NCI-H345 (cell line): ENCODE results near the gene USP21.

ENCODE experiments used
- DNase-seq: peaks from one replicate; lab custom pipeline; 2025; lab: John Stamatoyannopoulos, UW

The USP21 gene

DNA sequence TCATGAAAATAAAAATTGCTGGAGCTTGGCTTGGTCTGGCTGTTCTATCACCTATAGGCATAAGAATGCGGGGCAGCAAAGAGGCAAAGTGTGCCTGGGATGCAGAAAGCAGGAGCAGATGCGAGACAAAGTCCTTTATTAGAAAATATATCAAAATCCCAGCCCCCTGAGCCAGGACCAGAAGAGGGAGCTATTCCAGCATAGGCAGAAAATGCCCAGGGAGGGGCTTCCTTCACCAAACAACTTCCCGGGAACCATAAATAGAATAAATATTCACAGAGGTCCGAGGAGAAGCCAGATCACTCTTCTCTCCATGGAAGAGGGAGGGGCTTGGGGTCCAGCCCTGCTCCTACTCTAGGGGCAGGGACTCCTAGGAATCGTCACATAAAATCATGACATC lies 11.9 kb downstream of the USP21 start:
- no peak for DNase-seq

DNA sequence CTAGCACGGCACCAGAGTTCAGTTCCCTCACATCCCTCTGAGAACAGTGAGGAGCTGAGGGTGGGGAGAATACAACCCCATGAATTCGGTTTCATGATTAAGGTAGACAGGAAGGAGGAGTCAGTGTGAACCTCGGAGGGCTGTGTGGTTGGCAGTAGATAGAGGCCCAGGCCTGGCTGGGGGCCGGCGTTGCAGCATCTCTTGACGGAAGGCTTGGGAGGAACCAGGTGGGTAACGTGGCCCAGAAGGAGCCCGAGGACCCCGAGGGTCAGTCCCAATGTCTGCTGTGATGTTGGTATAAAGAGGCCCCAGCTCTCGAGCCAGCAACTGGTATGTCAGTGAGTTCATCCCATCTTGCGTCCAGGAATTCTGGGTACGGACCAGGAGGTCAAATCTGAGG lies 12.4 kb downstream of the USP21 start:
- DNase-seq: no peak

DNA sequence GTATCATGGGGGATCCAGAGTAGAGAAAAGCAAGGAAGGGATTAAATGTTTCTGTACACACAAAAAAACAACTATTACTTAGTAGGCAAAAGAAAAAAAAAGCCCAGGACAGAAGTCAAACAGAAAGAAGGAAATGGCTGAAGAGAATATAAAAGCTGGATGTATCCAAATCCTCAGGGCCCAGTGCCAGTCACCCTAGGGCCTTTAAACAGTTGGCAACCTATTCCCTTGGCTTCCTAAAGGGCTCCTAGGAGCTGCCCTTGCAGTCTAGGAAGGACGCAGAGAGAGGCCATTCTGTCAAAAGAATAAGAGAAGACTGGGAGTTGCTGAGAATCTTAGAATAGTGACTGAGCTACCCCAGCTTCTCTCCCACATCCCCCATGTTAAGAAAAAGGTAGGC lies 13.0 kb downstream of the USP21 start:
- no peak for DNase-seq

DNA sequence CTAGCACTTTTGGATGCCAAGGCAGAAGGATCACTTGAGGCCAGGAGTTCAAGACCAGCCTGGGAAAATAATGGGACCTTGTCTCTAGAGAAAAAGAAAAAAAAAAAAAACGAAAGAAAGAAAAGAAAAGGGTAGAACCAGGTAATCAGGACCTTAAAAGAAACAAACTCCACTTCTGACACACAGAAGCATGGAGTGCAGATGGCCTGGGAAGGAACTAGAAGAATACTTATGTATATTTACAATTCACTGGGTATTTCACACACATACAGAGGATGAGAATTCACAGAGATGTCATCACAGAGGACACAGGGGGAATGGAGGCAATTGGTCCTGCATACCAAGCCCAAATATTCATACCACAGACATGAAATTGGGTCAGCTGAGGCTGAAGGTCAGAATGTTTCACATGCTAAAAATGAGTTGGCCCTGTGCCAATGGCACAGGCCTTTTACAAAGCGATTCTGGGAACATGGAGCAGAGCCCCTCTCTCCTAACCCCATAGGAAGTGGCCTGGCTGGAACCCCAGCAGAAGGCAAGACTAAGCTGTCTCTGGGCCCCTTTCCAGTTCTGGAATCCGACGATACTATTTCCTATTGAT lies 13.6 kb downstream of the USP21 start:
- no peak for DNase-seq

DNA sequence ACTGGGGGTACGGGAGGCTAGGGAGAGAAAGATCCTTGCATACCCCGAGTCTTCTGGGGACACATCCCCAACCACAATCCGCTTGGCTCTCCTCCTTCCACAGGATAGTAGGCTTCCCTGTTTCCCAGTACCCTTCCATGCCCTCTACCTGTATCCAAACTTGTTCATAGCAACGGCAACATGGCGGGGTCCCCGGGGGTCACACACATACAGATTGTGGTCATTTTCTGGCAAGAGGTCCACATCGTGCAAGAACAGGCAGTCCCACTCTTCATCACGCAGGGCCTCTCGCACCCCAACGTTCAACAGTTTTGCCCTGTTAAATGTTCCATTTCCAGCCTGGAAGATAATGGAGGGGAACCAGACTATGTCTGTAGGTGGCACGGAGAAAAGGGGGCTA lies 14.4 kb downstream of the USP21 start:
- DNase-seq: no peak

DNA sequence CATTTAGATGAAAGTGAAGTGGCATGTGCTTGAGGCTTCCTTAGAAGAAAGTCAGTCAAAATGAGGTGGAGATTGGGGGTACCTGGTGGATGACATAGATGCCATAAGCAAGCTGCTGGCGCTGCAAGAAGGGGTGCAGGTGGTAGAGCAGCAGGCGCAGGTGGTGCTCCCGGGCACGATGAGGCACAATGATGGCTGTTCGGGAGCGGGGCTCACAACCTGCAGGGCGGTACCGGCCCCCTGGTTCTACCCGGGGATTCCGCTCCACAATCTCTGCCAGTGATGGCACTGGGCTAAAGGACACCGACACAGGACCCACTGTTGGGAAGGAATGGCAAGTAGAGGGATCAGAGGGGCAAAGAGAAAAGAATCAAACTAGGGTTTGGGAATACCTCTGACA lies 15.6 kb downstream of the USP21 start:
- DNase-seq: no peak

DNA sequence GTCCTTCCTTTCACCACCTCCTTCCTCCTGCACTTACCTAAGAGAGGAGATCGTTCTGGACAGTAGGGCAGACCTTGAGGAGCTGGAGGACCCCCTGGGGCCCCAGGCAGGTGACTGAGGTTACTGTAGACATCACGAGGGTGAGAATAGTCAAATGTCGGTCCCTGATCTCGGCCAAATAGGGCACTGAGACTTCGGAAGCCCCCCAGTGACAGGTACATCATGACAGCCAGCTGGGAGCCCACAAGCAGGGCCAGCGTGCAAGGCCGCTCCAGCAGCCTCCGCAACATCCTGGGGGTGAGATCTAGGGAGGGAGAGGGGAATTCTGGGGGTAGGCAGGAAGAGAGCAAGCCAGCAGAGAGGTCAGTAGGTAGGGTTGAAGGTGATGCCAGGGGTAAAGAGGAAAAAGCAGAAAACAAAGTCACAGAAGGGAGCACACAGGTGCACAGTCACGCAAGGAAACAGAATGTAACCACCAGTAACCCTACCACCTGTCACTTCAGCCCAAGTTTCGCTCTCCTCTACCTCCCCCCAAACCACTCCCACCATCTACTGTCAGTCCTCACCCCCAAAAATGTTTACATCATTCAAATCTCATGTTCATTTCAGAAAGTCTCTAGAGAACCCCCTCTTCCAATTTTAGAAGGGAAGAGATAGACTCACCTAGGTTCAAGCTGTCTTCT lies 16.6 kb downstream of the USP21 start:
- no peak for DNase-seq

DNA sequence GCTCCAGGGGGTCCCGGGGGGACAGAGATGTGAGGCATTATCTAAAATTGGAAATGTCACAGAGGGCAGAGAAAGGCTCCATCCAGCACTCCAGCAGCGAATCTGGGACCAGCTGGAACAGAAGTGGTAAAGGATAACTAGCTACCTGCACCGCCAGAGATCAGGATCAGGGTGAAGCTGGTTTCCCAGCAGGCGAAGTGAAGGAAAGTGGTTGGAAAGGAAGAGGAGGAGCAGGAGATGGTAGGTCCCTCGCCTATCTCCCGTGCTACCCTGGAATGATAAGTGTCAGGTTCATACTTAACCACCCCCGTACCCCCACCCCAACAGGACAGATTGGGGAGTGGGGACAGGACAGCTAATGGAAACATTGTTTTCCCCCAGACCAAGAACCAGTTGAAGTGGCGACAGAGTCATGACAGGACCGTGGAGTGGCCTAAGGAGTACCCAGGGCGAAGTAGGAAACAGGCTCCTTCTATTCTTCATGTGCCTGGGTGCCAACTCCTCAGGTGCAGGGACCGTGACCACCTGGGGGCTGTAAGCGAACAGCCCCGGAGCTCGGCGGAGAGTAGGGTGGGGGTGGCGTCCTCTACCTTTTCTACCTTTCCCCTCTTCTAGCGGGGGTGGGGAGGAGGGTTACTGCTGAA lies 17.3 kb downstream of the USP21 start:
- DNase-seq: no peak

DNA sequence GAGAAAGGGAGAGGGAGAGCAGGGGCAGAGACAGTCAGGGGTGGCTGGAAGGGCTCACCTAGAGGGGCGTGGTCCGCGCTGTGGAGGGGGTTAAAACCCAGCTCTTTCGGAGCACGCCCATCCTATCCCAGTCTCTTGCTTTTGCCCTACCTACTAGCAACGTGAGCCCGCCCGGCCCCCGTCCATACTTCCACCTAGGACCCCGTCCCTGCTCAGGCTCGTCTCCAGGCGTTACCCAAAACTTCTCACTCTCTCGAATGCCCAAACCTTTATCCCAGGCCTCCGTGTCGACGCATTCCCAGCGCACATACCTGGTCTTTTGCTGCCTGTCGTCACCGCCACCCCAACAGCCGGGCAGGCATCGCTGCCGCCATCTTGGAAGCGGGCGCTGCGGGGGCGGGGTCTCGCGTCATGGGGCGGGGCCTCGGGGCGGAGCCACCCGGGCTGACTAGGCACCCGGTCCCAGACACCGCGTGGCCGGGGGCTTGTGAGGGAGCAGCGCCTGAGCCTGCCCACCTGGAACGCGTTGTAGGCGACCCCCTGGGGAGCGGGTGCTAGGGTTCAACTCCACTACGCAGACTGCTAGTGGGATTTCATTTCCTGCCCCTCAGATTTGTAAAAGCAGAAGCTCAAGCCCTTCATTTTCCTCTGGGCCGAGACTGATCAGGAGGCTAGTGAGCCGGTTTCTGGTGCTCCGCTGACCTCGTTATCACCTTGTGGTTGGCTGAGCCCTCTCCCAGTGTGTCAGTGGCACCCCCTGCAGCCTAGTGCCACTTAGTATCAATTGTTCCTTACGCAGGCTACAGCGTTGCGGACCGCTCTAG lies 18.0 kb downstream of the USP21 start, which contains the start of gene B4GALT3:
TSS of gene B4GALT3 (minus strand) at position 396 of the 824 bp plus-strand sequence. CDS start 1,447 bp downstream, outside the sequence.
- peak; percentile 88 for DNase-seq

DNA sequence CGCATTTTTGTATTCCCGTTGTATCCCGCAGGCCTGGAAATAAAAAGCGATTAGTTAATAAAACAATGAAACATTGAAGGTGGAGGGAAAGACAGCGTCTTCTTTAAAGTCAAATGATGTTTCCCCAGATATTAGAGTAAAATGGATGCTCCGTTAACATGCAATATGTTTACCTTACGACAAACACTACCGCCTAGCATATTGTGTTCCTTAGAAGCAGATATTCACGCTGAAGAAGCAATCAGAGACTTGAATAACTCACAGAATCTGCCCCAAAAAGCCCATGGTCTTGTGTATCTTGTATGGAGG lies 18.6 kb downstream of the USP21 start:
- no peak for DNase-seq

DNA sequence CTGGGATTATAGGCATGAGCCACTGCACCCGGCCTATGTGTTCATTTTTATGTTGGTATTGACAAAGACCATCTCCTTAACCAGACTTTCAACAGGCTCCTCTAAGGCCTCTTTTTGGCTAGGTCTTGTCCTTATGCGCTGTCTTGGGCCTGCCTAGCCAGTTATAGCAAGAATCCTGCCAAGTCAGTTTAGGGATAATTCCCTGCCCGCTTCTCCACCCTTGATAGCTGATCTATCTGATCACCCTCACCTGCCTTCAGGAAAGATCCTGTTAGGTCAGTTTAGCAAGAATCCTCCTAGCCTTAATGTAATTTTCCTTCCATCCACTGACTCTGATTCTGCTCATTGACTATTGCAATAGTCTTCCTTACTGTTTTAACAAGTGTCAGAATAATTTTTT lies 20.4 kb downstream of the USP21 start:
- no peak for DNase-seq

DNA sequence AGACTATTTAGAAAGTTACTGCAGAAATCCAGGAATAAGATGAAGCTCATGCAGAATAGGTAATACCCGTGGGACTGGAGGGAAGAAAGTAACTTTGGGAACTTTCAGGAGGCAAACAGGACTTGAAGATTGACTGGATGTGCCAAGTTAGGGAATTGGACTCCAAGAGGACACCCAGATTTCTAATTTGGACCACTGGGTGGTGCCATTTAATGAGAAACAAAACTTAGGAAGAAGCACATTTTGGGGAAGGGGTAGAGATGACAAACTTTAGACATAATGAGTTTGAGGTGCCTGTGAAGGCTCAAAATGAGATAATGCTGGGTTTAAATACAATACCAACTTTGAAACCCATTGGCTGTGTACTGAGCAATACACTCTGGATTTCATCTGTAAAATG lies 21.3 kb downstream of the USP21 start:
- DNase-seq: no peak

DNA sequence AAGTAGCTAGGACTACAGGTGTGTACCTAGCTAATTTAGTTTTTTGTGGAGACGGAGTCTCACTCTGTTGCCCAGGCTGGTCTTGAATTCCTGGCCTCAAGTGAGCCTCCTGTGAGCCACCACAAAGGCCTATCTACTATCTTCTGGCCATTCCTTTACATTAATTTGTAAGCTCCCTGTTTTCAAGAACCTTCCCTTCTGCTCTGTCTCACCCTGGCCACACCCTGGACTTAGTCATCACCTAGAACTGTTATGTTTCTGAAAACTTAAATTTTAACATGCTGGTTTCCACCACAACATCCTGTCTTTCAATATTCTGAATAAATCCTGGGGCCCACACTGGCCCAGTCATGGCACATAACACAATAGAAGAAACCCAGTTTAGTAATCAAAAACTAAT lies 22.9 kb downstream of the USP21 start:
- DNase-seq: no peak

DNA sequence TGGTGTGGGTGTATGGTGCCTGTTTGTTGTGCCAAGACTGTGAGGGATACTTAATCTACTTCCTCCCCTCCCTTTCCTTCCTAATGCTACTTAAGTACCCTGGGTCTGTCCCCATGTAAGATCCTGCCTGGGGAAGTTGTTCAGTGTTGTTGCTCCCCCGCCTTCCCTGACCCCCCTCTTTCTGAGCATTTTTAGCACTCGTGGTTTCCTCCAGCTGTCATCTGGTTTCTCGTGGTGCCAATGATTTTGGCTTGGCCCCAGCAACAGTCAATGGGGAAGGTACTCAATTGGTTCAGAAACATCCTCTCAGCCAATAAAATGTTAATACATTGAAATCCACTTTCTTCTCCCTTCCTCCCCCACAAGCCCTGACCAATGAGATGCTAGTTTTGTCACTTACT lies 26.0 kb downstream of the USP21 start:
- no peak for DNase-seq

DNA sequence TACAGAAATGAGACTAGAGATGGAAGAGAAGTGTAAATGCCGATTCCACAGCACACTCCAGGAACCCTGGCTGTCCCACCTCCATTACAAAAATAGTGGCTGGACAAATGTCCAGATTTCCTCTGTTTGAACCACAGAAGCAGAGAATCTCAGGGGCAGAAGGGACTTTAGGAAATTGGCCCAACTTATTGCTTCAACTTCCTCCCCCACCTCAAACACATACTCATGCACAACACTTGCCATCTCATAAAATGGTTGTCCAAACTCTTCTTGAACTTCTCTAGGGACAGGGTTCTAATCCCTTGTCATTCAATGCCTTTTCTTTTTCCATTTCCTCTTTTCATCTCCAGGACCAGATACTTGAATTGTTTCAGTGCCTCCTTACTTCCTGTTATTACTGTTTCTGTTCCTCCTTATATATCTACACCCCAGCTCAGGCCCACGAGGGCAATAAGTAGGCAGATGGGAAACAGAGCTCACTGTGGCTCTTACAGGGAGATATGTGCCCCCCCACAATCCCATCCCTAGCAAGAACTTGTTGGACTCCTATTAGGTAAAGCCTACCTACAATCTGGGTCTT lies 26.5 kb downstream of the USP21 start:
- no peak for DNase-seq

DNA sequence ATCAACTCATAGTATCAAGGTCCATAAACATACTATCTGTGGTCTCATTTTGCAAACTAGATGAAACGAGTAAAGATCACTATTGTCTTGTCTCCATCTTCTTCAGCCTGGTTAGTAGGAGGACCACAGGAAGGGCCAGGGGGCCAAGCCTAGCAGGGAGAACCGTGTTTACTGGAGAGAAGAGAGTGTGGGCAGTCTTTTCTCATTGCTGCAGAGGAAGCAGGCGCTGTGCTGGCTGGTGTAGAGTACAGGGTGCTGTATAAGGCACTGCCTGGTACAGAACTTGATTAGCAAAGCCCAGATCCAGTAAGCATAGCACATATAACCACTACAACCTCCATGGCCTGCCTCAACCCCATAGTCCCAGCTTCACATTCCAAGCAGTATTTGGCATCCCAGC lies 28.0 kb downstream of the USP21 start:
- no peak for DNase-seq

DNA sequence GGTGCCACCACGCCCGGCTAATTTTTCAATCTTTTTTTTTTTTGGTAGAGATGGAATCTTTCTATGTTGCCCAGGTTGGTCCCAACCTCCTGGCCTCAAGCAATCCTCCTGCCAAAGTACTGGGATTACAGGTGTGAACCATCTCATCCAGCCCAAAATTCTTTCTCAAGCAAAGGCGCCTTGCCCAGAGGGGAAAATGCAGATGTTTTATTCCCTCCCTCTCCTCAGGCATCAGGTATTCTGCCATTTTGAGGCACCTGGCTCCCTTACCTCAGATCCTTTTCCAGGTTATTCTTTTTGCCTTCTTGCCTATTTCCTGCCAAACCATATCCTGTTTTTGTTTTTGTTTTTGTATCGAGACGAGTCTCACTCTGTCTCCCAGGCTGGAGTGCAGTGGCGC lies 29.1 kb downstream of the USP21 start:
- DNase-seq: no peak

DNA sequence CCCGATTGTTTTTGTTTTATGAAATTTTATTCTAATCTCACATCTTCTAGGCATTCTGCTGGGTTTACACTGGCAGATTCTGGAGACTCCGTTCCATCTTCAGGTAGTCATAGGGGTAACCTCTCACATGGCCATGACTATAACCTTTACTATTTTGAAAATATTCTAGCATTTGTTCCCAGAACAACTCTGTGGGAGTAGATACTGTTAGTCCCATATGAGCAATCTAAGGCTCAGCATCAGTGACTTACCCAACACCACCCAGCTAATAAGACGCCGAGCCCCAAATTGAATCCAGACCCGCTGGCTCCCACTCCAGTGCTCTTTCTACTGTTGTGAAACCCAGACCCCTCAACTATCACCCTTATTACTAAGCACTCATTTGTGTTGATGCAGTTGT lies 29.7 kb downstream of the USP21 start:
- DNase-seq: no peak

DNA sequence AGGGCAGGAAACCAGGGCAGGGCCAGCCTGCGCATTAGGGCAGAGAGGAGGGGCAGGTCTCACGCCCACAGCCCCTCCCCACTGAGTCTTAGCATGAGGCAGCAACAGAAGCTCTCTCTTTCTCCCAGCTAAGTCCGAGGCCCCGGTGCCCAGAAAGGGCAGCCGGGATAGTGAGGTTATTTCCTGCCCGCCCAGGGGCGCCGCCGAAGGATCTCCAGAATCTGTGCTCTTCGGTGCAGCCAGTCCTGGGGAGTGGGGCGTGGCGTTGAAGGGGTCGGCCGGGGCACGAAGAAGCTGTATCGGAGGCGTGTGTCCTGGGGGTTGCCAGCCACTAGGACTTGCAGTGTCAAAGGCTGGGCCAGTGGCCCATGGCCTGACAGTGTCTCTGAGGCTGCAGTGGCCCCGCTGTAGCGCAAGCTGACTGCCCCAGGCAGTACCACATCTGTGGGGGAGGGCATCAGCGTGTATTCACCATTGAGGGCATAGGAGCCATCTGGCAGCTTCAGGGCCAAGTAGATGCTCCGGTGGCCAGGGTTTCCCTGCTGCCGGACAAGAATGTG lies 31.7 kb downstream of the USP21 start:
- no peak for DNase-seq

DNA sequence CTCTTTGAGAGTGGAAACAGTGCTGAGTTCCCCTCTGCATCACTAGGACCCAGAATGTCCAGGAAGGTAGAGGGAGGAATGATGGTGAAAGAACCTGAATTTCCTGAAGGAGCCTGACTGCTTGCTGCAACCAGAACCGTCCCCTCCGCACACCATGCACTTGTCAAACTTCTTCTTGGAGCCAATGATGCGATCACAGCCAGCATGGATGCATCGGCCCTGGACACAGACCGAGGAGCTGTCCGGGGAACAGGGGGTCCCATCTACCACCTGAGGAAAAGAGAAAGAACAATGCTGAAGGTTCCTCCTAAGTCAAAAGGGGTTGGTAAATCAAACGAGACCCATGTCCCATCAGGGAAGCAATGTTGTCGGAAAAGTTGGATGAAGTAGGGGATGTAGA lies 32.7 kb downstream of the USP21 start:
- no peak for DNase-seq

DNA sequence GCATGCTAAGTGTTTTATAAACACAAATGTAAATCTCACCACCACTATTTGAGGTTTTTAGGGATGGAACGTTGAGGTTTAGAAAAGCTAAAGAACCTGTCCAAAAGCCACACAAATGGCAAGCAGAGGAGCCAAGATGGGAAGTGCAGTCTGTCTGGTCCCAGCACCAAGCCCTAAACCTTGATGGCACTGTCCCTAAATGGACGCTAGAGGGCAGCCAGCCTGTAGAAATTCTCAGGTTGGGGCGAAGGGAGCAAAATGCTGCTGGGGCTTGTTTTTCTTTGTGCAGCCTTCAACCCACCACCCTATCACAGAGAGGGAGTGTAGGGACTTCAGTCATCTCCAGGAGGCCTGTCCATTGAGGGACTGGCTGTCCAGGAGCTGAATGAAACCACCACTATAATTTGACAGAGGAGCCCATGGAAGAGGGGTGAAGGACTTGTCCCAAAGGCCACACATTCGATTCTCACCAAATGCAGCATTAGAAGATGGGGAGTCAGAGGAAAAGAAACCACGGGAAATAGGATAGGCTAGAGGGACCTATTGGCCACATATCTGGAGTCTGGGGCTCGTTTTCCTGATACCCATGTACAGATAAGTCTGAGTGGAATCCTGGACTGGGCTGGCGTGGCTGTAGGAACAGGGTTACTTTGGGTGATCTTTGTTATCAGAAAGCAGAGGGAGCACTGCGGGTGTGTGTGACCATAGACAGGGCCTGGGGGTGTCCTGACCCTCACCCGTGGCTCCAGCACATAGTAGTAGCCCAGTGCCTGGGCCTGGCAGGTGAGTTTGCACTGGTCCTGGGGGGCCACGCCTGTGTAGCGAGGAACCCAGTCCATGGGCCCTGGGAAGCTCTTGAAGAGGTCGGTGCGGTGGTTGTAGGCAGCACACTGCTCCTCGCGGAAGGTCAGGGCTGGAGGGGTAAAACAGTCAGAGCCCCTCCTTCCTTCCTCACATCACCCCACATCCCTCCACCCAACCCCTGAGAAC lies 33.5 kb downstream of the USP21 start:
- DNase-seq: peak; percentile 60
